DMS 273 (cell line): ENCODE results near the gene LRP1.

Experiments used
- DNase-seq: peaks from one replicate; lab custom pipeline; 2025; ENCODE audit not compliant: unreplicated experiment; lab: John Stamatoyannopoulos, UW

Gene LRP1

DNA sequence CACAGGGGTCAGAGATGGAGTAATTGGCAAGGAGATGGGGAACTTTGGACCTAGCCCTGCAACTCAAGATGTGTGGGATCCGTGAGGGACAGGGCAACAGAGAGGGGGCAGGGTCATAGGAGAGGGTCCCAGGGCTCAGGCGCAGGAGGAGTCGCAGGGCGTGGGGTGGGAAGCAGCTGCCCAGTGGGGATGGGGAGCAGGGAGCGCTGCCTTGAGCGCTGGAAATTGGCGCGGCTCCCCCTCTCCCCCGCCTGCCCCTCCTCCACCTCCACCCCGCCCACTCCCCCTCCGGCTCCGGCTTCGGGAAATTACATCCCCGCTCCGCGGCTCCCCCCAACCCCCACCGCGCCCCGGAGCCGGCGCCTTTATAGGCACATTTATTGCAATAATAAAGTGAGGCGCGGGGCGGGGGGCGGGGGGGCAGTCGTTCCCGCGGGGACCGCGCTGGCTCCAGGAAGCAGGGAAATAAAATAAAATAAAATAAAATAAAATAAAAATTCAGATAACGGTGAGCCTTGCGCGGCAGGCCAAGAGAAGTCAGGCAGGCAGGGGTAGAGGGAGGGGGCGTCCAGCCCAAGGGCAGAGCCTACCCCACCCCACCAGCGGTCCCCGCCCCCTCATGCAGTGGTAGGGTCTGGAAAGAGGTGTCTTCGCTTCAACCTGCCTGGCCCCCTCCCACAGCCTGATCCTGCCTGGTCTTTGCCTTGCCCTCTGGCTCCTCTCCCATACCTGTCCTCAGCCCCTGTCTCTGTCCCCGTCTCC is 91.9 kb downstream of the LRP1 start:
- no peak for DNase-seq

- DNase-seq, result no peak
These were observed 92.5 kb downstream of the LRP1 start for GRCh38 chr12:57220770-57221168.

- no peak for DNase-seq
These were observed 93.1 kb downstream of the LRP1 start for GRCh38 chr12:57221169-57221917.

GRCh38 chr12:57222286-57223190 is 94.3 kb downstream of the LRP1 start:
- no peak for DNase-seq

- DNase-seq, result no peak
These were observed 95.2 kb downstream of the LRP1 start for GRCh38 chr12:57223191-57224165.

DNA sequence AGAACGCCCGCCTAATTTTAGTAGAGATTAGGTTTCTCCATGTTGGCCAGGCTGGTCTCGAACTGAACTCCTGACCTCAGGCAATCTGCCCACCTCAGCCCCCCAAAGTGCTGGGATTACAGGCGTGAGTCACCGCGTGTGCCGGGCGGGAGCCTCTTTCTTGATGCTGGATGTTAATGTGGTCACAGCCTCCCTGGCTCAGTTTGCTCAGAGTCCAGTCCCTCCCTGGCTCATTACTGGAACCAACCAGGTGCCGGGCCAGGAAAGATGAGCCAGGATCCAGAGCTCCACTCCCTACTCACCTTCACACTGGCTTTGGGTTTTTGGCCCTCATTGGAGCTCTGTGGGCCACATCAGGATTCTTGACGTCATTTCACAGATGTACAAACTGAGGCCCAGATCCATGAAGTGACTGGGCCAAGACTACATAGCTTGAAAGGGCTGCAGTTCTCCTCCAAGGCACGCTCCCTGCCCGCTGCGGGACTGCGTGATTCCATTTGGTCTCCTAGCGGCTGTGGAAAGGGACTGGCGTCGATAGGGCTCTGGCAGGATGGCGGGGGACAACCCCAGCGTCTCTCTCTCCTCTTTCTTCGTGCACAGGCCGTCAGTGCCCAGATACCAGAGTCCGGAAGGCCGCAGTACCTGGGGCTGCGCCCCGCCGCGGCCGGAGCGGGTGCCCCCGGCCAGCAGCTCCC is 96.1 kb downstream of the LRP1 start:
- DNase-seq, result no peak

- DNase-seq, result peak; percentile 57
These were observed 96.8 kb downstream of the LRP1 start for GRCh38 chr12:57224973-57225679.

- no peak for DNase-seq
These were observed 97.5 kb downstream of the LRP1 start for GRCh38 chr12:57225680-57226210.

- peak; percentile 62 for DNase-seq
These were observed 98.5 kb downstream of the LRP1 start for GRCh38 chr12:57226588-57227314.

DNA sequence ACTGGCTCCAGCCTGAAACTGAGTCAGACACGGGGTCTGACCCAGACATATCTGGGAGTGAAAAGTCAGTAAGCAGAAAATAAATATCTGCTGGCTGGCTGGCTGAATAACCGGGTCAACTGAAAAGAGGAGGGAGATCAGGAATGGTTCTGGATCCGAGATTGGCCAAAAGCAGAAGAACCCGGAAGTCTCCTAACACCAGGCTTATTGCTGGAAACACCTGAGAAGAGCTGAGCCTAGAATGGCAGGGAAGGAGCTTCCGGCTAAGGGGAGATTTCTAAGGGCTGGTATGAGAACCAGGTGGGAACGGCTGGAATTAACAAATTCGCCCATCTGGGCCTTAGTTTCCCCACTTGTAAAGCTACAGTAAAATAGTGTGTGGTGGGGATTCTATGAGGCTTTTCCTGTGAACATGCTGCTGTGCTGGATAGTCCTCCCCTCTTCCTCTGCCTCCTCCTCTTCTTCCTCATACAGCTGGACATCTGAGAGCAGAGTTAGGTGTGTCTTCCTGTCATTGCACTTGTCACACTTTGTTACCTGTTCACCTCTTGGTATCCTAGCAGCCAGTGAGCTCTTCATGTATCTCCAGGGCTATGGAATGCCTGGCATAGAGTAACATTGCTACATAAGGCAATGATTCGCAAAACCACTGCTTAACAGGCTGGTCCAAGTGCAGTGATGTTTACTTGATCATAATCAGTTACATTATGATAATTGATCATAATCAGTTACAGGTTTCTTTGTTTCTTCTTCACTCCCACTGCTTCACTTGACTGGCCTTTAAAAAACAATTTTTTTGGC is 99.2 kb downstream of the LRP1 start:
- no peak for DNase-seq

DNA sequence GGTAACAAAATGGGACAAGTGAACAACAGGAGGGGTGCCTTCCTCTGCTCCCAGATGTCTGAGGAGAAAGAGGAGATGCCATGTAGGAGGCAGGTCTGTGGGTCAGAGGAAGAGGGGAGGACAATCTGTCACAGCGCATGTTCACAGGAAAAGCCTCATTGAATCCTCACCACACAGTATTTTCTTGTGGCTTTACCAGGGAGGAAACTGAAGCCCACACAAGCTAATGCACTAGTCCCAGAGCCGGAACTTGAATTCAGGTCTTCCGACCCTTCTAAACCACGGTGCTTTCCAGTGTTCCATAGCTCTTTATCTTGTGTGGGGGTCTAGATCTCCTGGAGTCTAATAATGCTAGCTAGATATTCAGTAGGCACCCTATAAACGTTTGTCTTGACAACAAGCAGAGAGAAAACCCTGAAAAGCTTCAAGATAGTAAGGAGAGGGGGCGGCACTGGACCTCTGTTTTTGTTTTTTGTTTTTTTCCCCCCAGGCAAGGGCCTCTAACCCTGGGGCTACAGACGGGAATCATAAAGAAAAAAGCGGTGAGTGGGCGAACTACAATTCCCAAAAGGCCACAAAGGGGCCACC is 100.9 kb downstream of the LRP1 start:
- DNase-seq, result peak; percentile 50

GRCh38 chr12:57229634-57230380 is 101.5 kb downstream of the LRP1 start, which contains the start of gene SHMT2:
Gene SHMT2, plus strand, starts transcription at chr12:57229711. Its CDS starts 68 bp downstream, at chr12:57229779.
- DNase-seq, result peak; percentile 96

- no peak for DNase-seq
These were observed 102.3 kb downstream of the LRP1 start for GRCh38 chr12:57230381-57231155.

GRCh38 chr12:57231276-57232021 is 103.2 kb downstream of the LRP1 start:
- no peak for DNase-seq
